Measurements from ENCODE around the gene YTHDF1.

- TF ChIP-seq POLR2A (IDR thresholded peaks at IDR 0.05): no peak
- peak in 4 of 6 experiments; percentile 19 to 46 (median 34) for TF ChIP-seq CTCF (IDR thresholded peaks at IDR 0.05)
These were observed 14.9 kb upstream of the YTHDF1 start for GRCh38 chr20:63230800-63231268.

All from esophagus squamous epithelium (tissue), 4 donors.